Left kidney (tissue), 1 donor: Measurements from ENCODE around the gene PTPRJ. TPM values are rescaled to one million over a fixed set of nuclear protein-coding genes. Genes with fewer than 3 reads are reported as not detected.

Experiments
- polyA plus RNA-seq: library from polyadenylated mRNA; unstranded; fragments of 120-200 nt; gene quantifications from one replicate; pipeline ENCODE4 v1.2.1, GENCODE V29; 2013; ENCODE audit not compliant: insufficient read length

Gene PTPRJ
- polyA plus RNA-seq, 1 donor = 26.9 TPM

Other genes with a start within 250 kb of the PTPRJ start
- gene FNBP4, start 213.2 kb upstream of the PTPRJ start, polyA plus RNA-seq = 228 TPM
- gene NUP160, start 132.2 kb upstream of the PTPRJ start, polyA plus RNA-seq = 86.8 TPM
- not detected for gene OR4B1, start 236.3 kb downstream of the PTPRJ start, polyA plus RNA-seq